GM18526 (cell line): ENCODE data around the gene DDX17.

Experiments
- POLR2A ChIP-seq: IDR thresholded peaks from 3 replicates; pipeline ENCODE4 v1.6.1; 2011; ENCODE audit not compliant: insufficient read length; ENCODE audit errors: extremely low read depth

Gene DDX17

GRCh38 chr22:38481871-38482332 lies 24.2 kb downstream of the DDX17 start:
- TF ChIP-seq POLR2A, result no peak

DNA sequence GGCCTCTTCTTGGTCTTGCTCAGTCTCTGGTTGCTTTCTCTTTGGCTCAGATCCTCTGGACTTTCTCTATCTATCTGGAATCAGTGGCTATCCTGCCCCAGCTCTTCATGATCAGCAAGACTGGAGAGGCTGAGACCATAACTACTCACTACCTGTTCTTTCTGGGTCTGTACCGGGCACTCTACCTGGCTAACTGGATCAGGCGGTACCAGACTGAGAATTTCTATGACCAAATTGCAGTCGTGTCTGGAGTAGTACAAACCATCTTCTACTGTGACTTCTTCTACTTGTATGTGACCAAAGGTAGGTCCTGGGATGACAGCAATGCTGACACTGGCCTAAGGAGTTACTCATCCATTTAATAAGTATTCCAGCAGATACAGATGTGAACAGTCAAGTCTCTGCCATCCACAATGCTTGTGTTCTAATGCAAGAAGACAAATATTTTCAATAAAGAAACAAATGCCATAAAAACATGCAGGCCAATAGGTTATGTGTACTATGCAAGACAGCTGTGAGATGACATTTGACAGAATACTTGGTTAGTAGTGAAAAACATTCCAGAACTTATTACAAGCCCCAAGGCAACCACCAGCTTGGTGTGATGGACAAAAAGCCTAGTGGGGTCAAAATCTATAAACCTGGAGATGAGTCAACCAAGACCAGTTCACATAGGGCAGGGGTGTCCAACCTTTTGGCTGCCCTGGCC lies 24.8 kb downstream of the DDX17 start:
- TF ChIP-seq POLR2A, result no peak

DNA sequence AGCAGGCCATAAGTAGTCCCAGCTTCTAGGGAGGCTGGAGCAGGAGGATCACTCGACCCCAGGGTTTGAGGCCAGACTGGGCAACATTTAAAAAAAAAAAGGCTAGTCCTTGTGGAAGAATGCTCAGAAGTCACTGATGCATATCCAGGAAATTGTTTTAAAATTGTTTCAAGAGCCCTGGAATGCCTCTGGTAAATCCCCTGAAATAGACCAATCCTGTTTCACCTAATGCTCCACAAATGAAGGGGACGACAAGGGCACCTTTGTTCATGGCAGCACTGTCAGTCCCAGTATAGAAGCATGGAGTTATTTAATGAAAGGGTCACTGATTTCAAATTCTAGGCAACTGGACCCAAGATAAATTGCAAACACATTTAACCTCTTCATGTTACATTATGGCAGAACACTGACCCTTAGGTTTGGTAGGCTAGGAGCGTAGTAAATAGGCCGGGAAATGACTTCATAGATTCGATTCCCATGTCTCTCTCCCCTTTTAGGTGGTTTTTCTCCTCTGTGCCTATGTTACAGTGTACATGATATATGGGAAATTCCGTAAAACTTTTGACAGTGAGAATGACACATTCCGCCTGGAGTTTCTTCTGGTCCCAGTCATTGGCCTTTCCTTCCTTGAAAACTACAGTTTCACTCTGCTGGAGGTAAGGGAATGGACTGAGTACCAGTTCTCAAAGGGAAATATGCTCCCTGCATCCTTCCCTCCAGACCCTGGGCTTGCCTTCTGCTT lies 26.8 kb downstream of the DDX17 start:
- TF ChIP-seq POLR2A, result no peak

- no peak for TF ChIP-seq POLR2A
These were observed 28.5 kb downstream of the DDX17 start for GRCh38 chr22:38477585-38477984.

GRCh38 chr22:38474003-38474607 lies 32.0 kb downstream of the DDX17 start:
- TF ChIP-seq POLR2A, result no peak

DNA sequence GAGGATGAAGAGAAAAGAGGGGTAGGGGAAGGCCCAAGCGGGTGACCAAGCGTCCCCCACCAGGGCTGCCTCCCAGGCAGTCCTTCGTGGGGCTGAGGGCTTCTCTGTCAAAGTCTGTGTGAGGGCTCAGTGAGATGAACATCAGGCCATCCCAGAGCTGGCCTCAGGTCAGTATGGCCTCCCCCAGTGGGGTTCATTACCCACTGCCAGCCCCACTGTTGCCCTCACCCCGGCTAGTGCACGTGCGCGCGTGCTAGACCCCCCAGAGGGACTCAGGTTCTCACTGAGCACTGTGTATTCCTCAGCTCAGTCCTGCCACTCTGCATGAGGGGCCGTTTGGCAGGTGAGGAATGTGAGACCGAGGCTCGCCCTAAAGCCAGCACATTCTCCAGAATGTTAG lies 34.9 kb downstream of the DDX17 start:
- TF ChIP-seq POLR2A, result no peak

DNA sequence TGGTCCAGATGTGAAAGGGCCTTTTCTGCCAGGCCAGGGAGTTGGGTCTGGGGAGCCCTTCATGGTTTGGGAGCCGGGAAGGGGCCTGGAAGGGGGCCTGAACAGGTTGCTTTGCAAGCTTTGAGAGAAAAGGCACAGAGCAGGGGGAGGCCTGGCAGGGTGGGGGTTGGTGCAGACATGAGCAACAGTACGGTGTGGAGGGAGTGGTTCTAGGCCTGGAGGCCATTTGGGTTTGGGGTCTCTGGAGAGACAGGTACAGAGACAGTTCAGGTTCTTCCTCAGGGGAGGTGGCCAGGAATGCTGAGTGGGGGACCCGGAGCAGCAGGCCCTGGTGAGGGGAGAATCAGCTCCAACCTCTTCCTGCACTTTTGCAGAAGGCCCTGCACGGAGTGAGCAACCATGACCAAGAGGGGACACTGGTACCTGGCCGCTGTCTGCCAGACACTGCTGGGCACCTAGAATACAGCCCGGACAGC lies 36.8 kb downstream of the DDX17 start:
- TF ChIP-seq POLR2A, result no peak

DNA sequence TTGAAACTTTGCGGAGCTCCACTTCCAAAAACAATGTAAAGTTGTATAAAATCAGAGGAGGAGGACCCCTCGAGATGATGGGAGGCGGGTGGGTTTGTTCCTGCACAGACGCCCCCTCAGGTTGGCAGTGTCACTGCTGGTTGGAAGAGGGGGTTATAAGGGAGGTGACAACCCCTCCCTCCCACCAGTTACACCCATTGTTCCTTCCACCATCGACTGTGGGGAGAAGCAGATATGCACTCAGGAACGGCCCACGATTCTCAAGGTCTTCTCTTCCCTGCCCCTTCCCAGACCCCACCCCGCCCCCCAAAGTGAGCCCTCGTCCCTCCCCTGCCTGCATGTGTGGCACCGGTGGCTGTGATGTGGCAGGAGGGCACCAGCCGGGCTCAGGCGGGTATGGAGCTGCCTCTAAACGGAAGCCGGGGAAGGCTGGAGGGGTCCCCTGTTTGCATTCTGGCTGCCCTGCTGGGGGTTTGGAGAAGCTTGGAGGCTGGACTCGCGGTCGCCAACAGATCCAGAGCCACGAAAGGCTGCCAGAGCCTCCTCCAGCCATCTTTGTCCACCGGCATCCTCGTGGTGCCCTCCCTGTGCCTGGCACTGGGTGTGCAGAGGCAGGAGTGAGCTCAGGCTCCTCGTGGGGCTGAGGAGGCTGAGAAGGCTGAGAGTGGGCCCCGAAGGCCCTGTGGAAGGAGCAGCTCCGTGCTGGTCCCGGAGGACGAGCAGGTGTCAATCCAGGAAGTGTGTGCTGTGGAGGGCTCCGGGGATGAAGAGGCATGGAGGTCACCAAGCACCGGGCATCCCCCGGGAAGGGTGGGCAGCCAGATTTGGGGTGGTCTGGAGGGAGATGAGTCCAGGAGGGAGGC lies 37.4 kb downstream of the DDX17 start:
- TF ChIP-seq POLR2A, result no peak

- TF ChIP-seq POLR2A, result no peak
These were observed 38.1 kb downstream of the DDX17 start, which contains the start of gene KDELR3 for GRCh38 chr22:38467904-38468442. Gene KDELR3, plus strand, starts transcription at chr22:38468096. Its CDS starts 138 bp downstream, at chr22:38468234.

- no peak for TF ChIP-seq POLR2A
These were observed 38.6 kb downstream of the DDX17 start for GRCh38 chr22:38467438-38467903.

DNA sequence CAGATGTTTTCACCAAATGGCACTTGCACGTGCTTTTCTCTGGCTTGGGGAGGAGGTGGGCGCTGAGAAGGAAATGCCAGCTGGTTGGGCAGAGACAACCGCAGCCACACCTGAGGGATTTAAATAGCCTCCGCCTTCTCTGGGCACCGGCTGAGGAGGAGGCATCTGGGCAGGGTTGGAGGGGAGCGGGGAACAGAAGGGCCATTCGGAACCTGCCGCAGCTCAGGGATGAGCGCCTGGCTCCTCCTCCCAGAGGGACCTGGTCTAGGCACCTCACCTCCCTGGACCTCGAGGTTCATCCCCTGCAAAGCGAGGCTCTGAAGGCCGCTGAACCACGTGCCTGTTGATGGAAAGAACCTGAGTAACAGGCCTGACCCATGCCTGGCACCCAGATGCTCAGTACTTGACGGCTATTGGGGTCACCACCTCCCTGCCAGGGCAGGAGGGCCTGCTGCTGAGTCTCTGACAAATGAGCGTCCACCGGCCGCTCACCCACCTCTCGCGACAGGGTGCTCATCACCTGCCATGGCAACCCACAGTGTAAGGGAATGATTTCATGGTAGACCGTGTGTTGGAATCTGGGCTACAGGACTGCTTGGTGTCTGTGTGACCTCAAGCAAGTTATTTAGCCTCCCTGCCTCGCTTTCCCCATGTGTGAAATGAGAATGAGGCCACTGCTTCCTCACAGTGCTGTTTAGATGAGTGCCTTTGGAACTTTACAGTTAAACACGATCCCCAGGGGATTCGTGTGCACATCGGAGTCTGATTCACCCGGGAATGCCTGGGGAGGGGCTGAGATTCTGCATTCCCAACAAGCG lies 40.2 kb downstream of the DDX17 start:
- TF ChIP-seq POLR2A, result no peak

DNA sequence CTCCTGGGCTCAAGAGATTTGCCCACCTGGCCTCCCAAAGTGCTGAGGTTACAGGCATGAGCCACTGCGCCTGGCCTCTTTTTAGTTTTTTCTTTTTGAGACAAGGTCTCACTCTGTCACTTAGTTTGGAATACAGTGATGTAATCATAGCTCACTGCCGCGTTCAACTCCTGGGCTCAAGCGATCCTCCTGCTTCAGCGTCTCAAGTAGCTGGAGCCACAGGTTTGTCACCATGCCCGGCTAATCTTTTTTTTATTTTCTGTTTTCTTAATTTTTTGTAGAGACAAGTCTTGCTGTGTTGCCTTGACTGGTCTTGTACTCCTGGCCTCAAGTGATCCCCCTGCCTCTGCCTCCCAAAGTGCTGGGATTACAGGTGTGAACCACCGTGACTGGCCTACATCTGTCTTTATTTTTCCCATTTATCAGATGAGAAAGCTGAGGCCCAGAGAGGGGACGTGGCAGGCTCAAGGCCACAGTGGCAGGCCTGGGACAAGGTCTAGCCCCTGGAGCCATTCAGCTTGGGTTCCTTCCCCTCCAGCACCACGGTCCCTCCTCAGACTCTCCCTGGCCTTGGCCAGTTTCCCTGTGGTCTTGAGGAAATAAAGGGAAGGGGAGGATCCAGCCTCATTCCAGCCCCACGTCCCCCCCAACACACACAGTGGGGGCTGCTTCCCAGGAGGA lies 41.0 kb downstream of the DDX17 start:
- TF ChIP-seq POLR2A, result no peak
